ENCODE data around the gene SECTM1.

The SECTM1 gene

GRCh38 chr17:82349287-82349701 is 15.7 kb upstream of the SECTM1 start:
- in situ Hi-C loops (cut with HindIII; ENCODE audit: low sequenced_read_pairs) = loop anchor here (5.0 kb wide), 3 partner anchors 42 to 107 kb away; no protein-coding TSS in a partner anchor

- in situ Hi-C loops (cut with HindIII; ENCODE audit: low sequenced_read_pairs) = loop anchor here (5.0 kb wide), 3 partner anchors 42 to 107 kb away; no protein-coding TSS in a partner anchor
These were observed 15.3 kb upstream of the SECTM1 start for GRCh38 chr17:82348866-82349265.

DNA sequence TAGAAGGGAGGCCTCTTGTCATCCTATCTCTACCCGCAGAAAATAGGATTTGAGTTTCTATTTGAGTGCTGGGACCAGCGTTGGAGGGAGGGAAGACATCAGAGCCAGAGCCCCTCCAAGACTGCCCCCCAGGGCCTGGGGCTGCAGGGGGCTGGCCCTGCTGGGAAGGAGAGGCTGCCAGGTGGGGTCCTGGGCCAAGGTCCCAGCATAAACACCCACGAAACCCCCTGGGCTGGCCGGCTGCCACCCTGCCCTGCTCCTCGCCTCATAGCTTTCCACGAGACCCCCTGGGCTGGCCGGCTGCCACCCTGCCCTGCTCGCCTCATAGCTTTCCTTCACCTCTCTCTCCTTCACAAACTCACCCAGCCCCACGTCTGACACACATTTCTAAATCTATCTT is 14.9 kb upstream of the SECTM1 start:
- in situ Hi-C loops (cut with HindIII; ENCODE audit: low sequenced_read_pairs) = loop anchor here (5.0 kb wide), 3 partner anchors 41 to 106 kb away; no protein-coding TSS in a partner anchor

DNA sequence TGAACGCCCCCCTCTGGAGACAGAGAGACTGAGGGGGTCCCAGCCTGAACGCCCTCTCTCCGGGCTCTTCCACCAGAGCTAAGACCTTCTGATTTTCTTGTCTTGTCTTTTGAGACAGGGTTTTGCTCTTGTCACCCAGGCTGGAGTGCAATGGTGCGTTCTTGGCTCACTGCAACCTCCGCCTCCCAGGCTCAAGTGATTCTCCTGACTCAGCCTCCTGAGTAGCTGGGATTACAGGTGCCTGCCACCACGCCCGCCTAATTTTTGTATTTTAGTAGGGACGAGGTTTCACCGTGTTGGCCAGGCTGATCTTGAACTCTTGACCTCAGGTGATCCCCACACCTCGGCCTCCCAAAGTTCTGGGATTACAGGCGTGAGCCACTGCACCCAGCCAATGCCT is 14.4 kb upstream of the SECTM1 start:
- in situ Hi-C loops (cut with HindIII; ENCODE audit: low sequenced_read_pairs) = loop anchor here (5.0 kb wide), 3 partner anchors 41 to 106 kb away; no protein-coding TSS in a partner anchor

GRCh38 chr17:82346342-82347300 is 13.1 kb upstream of the SECTM1 start:
- in situ Hi-C loops (cut with HindIII; ENCODE audit: low sequenced_read_pairs) = loop anchor here (5.0 kb wide), 3 partner anchors 39 to 104 kb away; no protein-coding TSS in a partner anchor

DNA sequence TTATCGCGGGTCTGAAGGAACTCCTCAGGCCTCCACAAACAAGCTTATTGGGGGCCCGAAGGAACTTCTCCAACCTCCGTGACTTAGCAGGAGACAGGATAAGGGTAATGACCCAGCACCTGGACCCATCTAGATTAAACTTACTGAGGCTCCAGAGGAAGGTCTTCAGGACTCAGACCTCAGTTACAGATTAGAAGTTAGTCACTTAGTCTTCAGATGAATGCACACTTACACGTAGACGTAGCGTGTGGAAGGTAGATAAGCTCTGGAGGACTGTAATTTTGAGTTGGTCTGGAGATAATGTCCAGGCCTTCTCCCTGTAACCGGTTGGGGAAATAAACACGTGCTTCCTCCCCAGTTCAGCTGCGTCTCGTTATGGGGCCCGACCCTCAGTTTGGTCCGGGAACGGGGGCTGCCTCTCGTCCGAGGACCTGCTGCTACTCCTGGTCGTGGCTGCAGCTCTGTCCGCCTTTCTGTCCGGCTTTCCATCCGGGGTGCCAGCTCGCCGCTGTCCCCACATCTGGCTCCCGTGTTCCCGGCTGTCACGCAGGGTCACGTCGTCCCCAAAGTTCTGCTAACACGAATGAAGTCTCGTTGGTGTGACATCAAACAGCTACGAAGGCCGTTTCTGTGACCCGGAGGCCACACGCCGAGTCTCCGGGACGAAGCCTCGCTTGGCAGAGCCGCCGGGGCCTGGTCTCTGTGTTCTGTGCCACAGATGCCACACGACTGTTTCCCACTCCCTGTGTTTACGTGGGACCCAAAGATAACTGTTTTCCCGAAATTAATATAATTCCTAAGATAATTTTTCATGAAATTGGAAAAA is 11.8 kb upstream of the SECTM1 start:
- in situ Hi-C loops (cut with HindIII; ENCODE audit: low sequenced_read_pairs) = loop anchor here (5.0 kb wide), 3 partner anchors 38 to 103 kb away; no protein-coding TSS in a partner anchor

- in situ Hi-C loops (cut with HindIII; ENCODE audit: low sequenced_read_pairs) = no loop called here
These were observed 10.8 kb upstream of the SECTM1 start for GRCh38 chr17:82344175-82344907.

GRCh38 chr17:82343560-82343959 is 10.0 kb upstream of the SECTM1 start:
- in situ Hi-C loops (cut with HindIII; ENCODE audit: low sequenced_read_pairs) = no loop called here

DNA sequence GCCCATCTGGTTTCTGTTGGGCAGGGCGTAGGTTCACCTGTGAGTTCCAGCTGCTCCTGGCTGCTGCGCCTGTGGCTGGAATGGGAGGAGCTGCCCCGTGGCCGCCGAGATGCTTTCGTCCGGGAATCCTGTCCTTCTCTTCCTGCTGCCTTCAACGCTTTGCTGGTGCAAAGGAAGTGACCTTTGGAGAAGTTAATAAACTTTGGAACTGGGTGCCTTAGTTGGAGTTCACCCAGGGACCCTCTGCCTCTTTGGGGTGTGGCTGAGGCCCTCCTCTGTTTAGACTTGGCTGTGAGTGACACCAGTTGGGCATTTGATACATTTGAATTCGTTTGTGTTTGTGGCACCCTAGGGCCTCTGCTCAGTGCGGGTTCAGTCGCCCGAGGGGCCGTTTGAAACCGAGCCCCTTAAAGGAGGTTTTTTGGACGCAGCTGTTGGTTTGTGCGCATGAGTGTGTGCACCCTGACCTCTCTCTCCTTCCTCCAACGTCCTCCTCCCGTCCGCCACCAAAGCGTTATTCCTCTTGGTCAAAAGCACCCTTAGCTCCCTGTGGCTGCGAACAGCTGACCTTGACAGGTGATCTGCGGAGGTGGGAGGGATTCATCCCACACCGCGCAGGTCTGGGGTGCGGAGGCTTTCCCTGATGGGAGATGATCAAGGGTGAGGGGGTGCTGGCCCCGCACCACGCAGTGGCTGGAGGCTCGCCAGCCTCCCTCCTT is 9.0 kb upstream of the SECTM1 start:
- in situ Hi-C loops (cut with HindIII; ENCODE audit: low sequenced_read_pairs) = no loop called here

DNA sequence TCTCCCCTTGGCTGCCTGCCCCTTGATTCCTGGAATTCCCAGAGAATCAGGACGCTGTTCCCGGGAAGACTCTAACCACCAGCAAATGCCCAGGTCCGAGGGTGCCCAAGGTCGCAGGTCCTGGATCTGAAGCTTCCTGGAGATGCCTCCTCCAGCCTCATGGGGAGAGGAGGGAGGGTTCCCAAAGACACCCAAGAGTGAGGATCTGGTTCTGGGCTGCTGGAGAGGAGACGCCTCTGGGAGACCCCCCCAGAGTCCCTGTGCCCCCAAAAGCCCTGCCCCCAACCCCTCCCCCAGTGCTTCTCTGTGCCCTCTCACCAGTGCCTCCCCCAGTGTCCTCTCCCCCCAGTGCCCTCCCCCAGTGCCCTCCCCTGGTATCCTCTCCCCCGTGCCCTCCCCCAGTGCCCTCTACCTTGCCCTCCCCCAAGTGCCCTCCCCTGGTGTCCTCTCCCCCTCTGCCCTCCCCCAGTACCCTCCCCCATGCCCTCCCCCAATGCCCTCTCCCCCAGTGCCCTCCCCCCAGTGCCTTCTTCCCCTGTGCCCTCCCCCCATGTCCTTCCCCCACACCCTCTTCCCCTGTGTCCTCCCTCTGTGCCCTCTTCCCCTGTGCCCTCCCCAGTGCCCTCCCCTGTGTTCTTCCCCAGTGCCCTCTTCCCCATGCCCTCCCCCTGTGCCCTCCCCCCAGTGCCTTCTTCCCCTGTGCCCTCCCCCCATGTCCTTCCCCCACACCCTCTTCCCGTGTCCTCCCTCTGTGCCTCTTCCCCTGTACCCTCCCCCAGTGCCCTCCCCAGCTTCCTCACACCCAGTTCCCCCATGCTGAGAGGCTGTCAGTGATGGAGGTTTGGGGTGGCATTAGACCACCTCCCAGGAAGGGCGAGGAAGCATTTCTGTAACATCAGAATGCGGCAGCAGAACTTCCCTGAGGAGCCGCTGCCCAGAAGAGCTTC is 6.3 kb upstream of the SECTM1 start:
- in situ Hi-C loops (cut with HindIII; ENCODE audit: low sequenced_read_pairs) = loop anchor here (10.0 kb wide), 1 partner anchor 305 kb away; the partner anchor contains the start of genes DCXR and RAC3

DNA sequence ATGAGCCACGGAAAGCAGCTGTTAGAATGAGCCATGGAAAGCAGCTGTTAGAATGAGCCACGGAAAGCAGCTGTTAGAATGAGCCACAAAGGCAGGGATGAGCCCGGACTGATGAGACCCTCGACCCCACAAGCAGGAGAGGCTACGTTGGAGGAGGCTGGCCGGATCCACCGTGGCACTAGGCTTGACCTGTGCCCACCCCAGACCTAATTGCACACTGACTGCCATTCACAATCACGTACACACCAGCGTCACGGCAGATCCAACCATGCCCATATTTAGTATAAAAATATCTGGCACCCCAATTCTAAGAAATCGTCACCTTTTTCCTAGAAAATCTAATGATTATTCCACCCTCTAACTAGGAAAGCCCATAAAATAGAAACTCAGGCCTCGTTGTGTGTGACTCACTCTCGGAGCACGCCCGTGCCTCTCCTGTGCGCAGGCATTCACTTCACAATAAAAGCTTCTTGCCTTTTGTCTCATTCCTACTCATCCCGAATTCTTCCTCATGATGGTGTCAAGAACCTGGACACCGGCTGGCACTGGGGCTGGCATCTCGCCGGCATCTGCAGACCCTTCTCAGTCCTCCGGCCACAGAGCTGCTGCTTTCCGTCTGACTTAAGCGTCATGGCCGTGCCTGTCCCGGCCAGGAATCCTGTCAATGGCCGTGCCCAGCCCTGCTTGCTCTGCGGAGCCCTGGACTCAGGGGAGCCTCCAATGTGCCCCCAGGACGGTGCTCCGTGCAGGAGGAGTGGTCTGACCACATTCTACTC is 5.5 kb upstream of the SECTM1 start:
- in situ Hi-C loops (cut with HindIII; ENCODE audit: low sequenced_read_pairs) = loop anchor here (10.0 kb wide), 1 partner anchor 304 kb away; the partner anchor contains the start of genes DCXR and RAC3

- in situ Hi-C loops (cut with HindIII; ENCODE audit: low sequenced_read_pairs) = loop anchor here (10.0 kb wide), 1 partner anchor 300 kb away; the partner anchor contains the start of genes DCXR and RAC3
These were observed 1.2 kb upstream of the SECTM1 start for GRCh38 chr17:82334622-82335394.

- in situ Hi-C loops (cut with HindIII; ENCODE audit: low sequenced_read_pairs) = loop anchor here (10.0 kb wide), 1 partner anchor 299 kb away; the partner anchor contains the start of genes DCXR and RAC3
These were observed 647 bp upstream of the SECTM1 start for GRCh38 chr17:82334204-82334621.

- in situ Hi-C loops (cut with HindIII; ENCODE audit: low sequenced_read_pairs) = loop anchor here (10.0 kb wide), 1 partner anchor 298 kb away; the partner anchor contains the start of genes DCXR and RAC3
These were observed 792 bp downstream of the SECTM1 start for GRCh38 chr17:82332669-82333278.

DNA sequence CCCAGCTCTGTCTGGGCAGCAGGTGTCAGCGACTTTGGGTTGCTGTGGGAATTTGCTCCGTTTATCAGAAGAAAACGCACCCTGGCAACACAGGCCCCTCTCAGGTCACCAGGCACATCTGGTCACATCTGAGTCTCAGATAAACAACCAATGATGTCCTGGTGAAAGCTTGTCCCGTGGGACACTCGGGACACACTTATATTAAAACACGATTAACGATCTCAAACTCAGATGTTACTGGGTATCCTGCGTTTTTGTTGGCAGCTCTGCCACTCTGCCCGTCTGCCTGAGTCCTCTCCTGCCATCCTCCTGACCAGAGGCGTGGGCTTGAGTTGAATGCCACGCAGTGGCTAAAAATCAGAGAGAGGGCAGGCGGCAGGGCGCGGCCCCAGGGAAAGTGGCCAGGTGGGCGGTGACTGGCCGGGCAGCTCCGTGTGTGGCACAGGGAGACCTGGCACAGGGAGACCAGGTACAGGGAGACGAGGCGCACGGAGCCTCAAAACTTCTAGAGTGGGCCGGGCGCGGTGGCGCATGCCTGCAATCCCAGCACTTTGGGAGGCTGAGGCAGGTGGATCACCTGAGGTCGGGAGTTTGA is 2.1 kb downstream of the SECTM1 start:
- in situ Hi-C loops (cut with HindIII; ENCODE audit: low sequenced_read_pairs) = loop anchor here (10.0 kb wide), 1 partner anchor 297 kb away; the partner anchor contains the start of genes DCXR and RAC3
